ENCODE results near the gene ALPK1. TPM values are rescaled to one million over a fixed set of nuclear protein-coding genes. Genes with fewer than 3 reads are reported as not detected.

The ALPK1 gene
- total and polyA plus RNA-seq, 2 experiments from 2014 or later: 0.10 to 0.49 TPM

- no peaks in the 10 kb centered on the region for H3F3A ChIP-seq (replicated peaks; ENCODE audit: low read depth)
- no peak for DNase-seq (ENCODE audit: low spot score)
- no peak overlapping the region for H3K4me3 Mint-ChIP-seq
These were observed 77.7 kb downstream of the ALPK1 start for GRCh38 chr4:112374850-112375249.

More at GRCh38 chr4:112374850-112375249, 77.7 kb downstream of the ALPK1 start:
- H3K27ac ChIP-seq (ENCODE audit: low read depth): no peak overlapping the region
- no peak overlapping the region for H3K4me3 ChIP-seq
- no peaks in the 10 kb centered on the region for H3K9me3 Mint-ChIP-seq
- H3K4me1 ChIP-seq (ENCODE audit: insufficient read depth): peaks cover 13% of the 10 kb centered on the region; the same call in 1 of the 2 replicates
- no peaks in the 10 kb centered on the region for H3K36me3 ChIP-seq (ENCODE audit: insufficient read depth)
- H2AFZ ChIP-seq: no peak overlapping the region
- H3K27me3 ChIP-seq (ENCODE audit: insufficient read depth): peaks cover 7% of the 10 kb centered on the region
- no peaks in the 10 kb centered on the region for H4K20me1 ChIP-seq (replicated peaks; ENCODE audit: insufficient read depth)
- TF ChIP-seq NANOG (IDR thresholded peaks at IDR 0.05; ENCODE audit: borderline replicate concordance) (no peak), ETS1 (IDR thresholded peaks at IDR 0.05) (no peak), ZNF114 (CRISPR knock-in tag; IDR thresholded peaks at IDR 0.05) (no peak), CREB1 (CRISPR knock-in tag; IDR thresholded peaks at IDR 0.05; ENCODE audit: low read depth) (no peak), ZNF331 (CRISPR knock-in tag; IDR thresholded peaks at IDR 0.05; ENCODE audit: low read depth) (no peak), STAT1 (IDR thresholded peaks at IDR 0.05; ENCODE audit: unreplicated experiment) (no peak), EZH2 (IDR thresholded peaks at IDR 0.05; ENCODE audit: low read depth, unreplicated experiment) (no peak), POLR2AphosphoS5 (IDR thresholded peaks at IDR 0.05; ENCODE audit: low read depth) (no peak), REST (IDR thresholded peaks at IDR 0.05; ENCODE audit: unreplicated experiment) (no peak), CTCF (conservative IDR thresholded peaks at IDR 0.05; ENCODE audit: low read depth in 2 of 2) (no peak), EZH2phosphoT487 (IDR thresholded peaks at IDR 0.05; ENCODE audit: unreplicated experiment) (no peak), ZNF462 (CRISPR knock-in tag; IDR thresholded peaks at IDR 0.05) (no peak), JUNB (IDR thresholded peaks at IDR 0.05; ENCODE audit: unreplicated experiment) (no peak)
- H3K27ac Mint-ChIP-seq: no peak overlapping the region
- H3K27me3 Mint-ChIP-seq (ENCODE audit: insufficient read depth, low read depth, poor library complexity): peaks cover 4% of the 10 kb centered on the region
- no peaks in the 10 kb centered on the region for H3K36me3 Mint-ChIP-seq (ENCODE audit: low read depth)
- H3K4me2 ChIP-seq: no peak overlapping the region
- H3K9me2 ChIP-seq (ENCODE audit: insufficient read depth): peaks cover 3% of the 10 kb centered on the region; the same call in 1 of the 2 replicates
- no peaks in the 10 kb centered on the region for H3K79me2 ChIP-seq (replicated peaks; ENCODE audit: insufficient read depth)
- H3K4me1 Mint-ChIP-seq: peaks cover 11% of the 10 kb centered on the region; the same call in 2 of the 3 replicates
- no peak for ATAC-seq

Measured in GM23338 (cell line).